HTERT RPE-1 (cell line): ENCODE results near the gene MBNL2.

ENCODE experiments used
- in situ Hi-C: fragments of 300-500 bp; cut with MboI; formaldehyde crosslinking; loops from 4 replicates; pipeline ENCODE4 v1.14.3; 2020; ENCODE audit warnings: low sequenced_read_pairs

The MBNL2 gene

DNA sequence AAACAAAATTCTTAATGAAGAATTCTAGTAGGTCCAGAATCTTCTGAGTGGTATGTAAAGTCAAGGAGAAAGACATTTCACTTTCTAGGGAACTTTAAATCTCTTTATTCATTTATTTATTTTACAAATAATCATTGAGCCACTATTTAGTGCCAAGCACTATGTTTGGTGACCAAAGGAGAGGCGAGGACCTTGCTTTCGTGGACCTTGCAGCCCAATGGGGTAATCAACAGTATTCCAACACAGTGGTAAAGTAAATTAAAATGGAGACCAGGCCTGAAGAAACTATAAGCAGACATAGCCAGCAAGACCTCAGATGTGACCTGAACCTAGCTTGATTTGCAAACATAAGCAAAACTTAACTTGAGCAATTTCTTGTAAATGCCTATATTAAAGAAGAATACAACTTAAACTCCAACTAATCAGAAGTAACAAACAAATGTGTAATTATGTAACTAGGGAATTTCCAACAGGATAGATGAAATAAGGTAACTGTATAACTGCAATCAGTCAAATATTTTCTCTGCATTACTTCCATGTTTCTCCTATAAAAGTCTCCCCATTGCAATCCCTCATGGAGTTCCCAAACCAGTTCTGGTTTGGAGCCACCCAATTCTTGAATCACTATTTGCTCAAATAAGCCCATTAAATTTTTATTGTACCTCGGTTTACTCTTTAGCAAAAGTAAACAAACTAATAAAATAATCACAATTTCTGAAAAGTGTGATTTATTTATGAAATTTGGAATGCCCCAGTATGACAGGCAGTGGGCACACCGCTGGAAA lies 67.6 kb downstream of the MBNL2 start:
- in situ Hi-C loops = no loop called here

DNA sequence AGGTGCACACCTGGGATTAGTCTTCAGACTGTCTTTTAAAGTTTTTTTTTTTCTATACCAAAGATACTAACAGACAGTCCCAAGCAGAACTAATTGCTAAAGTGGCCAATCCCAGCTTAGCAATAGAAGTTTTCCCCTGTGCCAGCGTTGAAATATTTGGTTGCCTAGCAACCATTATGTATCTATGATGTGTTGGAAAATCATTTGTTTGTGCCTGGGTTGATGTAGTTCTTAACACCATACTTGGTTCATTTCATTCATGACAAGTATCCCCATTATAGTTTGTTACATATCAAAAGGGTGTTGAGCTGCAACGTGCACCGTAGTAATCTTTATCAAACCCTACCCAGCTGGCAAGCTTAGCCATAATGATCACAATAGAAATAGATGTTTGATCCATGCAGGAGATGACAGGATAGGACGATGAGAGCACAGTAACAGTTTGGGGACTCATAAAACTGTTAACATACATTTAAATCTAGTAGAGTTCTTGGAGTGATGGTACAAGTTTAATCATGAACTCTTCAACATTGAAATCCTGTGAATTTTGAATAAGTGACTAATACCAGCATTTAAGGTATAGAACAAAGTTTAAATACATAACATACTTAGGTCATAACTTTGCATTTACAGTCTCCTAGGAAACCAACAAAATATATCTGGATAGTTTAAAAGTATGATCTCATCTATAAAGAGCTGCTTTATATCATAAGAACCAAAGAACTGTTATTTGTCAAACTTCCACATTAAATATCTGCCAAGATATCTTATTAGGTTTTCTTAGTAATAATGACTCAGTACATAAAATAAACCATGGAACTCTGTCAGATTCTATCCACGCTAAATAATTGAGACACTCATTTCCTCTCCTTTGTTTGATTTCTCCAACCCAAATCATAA lies 73.4 kb downstream of the MBNL2 start:
- in situ Hi-C loops = no loop called here

DNA sequence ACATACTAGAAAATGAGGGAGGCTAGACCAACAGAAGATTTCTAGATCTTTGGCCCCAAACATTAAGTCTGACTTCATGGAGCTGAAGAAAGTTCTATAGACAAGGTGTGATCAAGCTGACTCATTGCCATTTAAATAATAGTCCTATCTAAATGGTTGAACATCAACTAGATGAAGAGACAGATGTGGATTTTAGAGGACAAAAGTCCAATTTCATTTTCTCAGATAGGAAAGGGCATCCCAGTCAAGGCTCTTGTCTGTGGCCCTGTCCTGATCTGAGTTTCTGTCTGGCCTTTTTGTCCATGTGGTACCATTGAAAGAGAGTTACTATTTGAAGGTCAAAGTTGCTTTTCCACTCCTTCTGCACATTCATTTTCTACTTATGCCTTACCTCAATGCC lies 74.6 kb downstream of the MBNL2 start:
- in situ Hi-C loops = no loop called here

DNA sequence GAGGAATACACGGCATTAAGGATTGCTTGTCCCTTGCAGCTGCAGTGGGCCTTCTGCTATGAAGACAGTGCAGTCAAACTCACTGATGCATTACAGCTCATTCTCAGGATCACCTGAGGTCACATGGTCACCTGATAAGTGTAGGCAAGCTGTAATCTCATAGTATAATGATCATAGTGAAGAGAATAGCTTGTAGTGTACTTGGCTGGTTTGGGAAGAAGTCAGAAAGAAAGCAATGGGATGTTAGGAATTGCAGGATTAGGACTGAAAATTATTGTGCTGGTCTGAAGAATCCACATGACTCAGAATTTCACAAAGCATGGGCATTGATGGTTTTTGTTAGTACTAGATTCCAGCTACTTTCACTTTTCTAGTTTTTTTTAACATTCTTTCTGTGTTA lies 76.7 kb downstream of the MBNL2 start:
- in situ Hi-C loops = no loop called here

DNA sequence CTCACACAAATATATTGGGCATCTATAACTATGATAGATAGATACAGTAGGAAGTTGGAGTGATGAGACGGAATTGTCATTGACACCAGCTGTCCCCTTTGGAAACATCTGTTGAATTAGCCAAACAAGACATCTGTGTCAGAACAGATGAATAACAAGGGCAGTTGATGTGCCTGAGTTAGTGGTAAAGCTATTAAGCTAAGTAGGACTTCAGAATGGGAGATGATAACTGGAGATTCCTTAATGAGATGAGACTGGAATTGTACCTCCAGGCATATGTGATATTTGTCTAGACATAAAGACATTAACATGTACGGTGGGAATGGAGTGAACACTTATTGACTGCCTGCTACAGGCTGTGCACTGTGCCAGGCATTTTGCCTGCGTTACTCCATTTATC lies 78.7 kb downstream of the MBNL2 start:
- in situ Hi-C loops = no loop called here

DNA sequence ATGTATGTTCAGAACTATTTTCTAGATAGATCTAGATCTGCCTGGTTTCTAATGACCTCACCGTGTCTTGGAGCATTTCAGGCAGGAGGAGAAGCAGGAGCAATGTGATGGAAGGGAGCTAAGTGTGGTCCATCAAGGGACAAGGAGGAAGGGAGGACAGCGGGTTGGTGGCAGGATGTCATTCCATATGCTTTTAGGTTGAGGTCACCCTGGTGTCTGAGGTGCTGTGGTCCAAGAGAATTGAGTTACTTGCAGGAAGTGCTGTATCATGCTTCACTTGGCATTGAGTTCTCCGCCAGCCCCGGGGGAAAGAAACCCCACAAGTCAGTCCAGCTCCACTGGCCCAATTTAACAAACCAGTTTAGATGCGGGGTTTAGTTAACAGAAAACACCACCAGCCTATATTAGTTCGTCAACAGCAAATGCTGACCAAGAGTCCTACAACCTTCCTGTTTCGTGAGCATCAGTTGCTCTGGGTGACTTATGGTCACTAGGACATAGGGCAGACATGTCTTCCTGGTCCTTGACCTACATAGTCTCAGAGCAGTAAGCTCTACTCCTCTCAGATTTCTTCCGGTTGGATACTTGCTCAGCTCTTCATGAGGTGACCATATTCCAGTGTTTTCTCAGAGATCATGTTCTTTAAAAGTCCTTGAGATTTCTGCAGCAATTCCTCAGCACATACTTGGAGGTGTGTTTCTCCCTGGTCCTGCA lies 79.4 kb downstream of the MBNL2 start:
- in situ Hi-C loops = no loop called here

DNA sequence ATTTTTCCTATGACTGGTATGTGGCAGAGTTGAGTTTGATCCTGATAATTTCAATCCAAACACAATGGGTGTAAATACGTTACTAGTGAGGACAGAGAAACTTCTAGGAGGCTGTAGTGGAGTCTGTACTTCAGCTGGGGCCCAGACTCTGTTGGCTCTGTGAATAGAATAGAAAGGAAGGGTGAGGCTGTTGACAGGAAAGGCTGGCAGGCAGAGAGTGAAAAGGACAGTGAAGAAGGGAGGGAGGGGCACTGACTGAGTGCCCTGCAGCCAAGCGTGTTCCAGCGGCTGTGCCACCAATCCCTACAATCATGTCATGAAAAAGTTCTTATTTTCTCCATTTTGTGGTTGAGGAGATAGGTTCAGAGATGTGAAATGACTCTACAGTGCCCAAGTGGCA lies 80.5 kb downstream of the MBNL2 start:
- in situ Hi-C loops = no loop called here

DNA sequence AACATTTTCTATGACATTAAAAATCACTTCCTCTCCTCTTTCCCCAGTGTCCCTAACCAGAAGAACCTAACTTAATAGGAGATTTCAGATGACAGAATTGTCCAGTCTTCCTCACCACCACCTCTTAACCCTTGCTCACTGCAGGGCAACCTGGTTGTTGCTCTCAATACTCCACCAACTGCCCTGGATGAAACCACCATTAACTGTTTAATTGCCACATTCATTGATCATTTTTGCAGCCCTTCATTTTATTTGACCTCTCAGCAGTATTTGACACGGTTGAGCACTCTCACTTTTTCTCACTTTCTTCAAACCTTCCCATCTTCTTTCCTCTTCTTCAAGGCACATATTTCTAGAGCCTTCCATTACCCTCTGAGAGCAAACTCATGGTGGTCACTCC lies 84.0 kb downstream of the MBNL2 start:
- in situ Hi-C loops = no loop called here

DNA sequence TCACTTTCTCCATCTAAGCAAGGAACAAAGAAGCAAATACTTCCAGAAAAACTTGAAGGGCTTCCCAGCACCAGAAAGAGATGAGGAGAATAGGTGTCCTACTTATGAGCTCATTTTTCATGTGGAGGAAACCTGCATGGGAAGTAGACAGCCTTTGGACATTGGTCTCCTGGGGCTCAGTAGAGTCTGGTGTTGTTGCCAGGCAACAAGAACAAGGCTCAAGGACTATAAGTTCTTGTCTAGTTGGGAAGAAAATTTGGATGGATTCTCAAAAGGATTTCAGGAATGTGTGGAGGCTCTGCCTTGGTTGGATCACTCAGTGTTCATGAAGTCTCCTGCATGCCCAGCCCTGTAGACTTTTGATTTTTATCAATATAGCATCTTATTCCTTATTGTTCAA lies 84.5 kb downstream of the MBNL2 start:
- in situ Hi-C loops = no loop called here

DNA sequence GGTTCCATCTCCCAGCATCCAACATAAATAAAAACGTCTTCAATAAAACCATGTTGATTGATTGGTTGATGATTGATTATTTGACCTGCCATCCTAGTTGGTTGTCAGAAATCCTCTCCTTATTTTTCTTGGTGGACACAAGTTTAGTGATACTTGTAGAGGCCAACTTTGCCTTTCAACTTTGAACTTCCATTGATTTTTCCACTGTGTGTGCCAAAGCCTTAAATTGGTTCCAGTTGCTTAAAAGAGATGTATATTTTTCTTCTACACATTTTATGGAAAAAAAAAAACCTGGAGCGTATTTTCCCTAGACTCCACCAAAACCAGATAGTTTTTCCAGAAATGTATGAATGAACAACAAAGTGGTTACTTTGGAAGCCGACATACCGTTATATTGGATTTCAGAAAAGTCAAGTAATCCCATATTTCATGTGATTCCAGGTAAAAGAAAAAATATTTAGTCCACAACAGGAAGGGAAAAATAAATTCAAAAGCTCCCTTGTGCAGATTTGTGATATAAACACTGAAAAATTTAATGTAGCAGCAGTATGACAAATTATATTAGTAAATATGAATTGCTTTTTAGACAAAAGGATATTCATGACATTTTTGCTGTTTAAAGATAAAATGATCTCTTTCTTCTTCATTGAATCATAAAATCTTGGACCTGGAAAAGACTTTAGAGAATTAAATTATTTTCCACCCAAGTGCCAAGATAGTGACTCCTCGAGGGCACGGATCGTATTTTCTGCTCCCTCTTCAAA lies 85.2 kb downstream of the MBNL2 start:
- in situ Hi-C loops = no loop called here

DNA sequence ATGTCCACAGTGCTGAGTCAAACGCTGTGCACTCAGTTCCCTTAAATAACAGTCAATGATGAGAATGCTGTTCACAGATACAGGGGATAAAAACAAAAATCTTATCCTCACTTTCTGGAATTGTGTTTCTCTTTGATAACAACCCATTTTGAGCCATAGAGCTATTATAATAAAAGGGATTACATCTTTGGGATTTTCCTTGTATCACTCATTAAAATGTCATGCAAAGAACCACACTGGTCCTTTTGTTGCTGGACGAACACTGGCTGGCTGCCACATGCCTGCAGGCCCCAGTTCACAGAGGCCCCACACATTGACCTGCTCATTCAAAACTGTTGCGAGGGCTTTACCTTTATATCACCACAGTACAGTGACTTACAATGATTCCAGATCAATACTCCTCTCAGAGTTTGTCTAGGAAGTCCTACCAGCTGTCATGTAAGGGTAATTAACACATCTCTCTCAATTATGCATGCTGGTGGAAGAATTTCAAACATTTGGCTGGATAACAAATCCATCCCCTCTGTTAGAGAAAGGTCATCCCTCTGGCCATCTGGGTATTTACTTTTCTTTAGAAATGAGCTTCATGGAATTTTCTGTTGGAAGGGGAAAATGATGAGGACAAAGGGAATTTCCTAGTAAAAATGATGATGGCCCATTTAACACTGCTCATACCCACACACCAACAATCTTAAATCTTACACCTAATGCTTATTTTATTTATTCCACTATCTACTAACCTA lies 85.9 kb downstream of the MBNL2 start:
- in situ Hi-C loops = no loop called here

DNA sequence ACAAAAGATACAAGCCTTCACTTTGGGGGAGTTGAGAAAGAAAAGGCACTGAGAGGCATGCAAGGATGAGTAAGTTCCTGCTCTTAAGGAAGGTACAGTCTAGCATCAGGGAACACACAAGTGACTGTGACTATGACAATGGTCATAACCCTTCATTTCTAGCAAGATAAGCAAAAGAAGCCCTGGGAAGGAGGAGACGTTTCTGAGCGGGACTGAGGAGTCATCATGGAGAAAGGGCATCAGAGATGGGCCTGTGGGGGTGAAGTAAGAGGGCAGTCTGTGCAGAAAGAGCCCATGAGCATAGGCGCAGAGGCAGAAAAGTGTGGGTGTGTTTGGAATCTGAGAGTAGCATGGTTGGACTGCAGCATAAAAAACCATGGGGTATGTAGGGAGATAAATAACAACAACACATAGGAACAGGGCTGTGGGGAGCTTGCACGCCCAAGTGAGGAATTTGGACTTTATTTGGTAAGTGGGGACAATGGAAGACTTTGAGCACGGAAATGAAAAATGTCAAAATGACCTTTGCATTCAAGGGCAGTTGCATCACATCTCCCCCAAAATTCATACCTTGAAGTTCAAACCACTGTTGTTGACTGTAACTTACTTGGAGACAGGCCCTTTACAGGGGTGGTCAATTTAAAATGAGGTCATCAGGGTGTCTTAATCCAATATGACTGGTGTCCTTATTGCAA lies 86.7 kb downstream of the MBNL2 start:
- in situ Hi-C loops = no loop called here

DNA sequence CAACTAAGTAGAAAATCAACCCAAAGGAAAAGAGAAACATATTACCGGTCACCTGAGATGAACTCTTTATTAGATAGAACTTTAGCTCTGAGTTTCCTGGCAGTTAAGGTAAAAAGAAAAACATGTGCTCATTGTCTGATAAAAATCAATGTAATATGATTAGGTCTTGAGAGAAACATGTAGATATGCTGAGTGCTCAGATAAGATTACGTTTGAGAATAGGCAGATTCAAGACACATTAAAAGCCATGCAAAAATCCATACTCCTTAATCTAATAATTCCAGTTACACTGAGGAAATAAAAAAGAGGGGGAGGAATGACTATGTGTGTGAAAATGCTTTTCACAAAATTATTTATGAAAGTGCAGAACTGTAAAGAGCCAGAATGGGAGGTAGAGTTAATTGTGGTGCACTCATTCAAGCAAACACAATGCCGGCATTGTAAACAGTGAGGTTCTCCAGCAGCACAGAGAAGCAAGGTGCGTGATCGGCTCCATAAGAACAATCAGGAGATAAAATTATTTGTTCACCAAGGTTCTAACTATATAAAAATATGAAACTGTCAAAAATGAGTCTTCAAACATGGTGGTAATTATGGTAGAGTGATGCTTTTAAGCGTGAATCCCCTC lies 88.8 kb downstream of the MBNL2 start:
- in situ Hi-C loops = no loop called here

DNA sequence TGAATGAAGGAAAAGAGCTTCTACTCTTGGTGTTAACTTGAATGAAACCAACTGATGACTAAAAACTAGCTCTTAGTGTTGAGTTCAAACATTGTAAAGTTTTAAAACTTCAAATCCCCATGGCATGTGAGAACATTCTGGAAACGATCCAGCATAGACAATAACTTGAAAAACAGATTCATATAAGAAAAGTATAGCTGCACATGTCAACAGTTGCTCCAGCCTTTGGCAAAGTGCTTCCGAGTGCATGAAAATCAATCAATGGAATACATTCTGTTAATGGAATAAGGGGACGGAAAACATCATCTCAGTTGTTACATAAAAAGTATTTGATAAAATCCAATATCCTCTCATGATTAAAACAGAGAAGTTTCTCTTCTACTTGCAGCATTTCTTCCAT lies 89.8 kb downstream of the MBNL2 start:
- in situ Hi-C loops = no loop called here

DNA sequence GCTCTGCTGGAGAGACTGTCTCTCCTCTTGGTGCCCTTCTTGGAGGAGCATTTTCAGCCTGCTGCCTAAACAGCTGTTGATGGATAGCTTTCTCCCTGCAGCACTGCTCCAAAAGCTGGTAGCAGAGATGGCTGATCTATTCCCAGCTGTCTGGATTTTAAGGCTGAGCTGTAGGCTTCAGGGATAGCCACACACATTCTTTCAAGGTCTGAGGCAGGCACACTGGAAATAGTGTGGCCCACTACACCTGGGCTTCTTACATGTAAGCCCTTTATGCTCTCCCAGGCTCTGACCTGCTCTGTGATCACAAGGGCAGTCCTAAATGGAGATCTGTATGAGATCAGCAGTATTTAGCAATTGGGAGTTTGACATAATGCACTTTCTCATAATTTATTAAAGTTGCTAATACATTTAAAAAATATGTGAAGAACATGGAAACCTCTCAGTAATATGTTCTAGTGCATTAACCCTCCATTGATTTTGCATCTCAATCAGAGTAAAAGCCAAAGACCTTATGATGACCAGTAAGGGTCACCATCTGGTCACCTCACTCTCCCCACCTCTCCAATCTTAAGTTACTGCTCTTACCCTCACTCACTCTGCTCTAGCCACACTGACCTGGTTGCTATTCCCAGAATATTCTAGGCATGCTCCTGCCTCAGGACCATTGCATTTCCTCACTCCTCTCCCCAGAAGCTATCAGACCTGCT lies 91.6 kb downstream of the MBNL2 start:
- in situ Hi-C loops = no loop called here

DNA sequence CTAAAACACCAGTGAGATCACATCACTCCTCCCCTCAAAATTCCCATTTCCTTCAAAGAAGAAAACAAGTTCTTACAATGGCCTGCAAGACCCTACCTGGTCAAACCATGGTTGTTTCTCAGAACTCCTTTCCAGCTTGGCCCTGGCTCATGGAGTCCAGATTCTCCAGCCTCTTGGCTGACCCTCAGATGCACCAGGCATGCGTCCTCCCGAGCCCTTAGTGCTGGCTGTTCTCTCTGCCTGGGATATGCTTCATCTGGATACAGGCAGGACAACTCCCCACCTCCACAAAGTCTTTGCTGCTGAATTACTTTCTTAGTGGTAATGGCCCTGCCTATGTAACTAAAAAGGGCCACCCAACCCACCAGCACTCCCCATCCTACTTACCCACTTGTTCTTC lies 94.3 kb downstream of the MBNL2 start:
- in situ Hi-C loops = no loop called here

DNA sequence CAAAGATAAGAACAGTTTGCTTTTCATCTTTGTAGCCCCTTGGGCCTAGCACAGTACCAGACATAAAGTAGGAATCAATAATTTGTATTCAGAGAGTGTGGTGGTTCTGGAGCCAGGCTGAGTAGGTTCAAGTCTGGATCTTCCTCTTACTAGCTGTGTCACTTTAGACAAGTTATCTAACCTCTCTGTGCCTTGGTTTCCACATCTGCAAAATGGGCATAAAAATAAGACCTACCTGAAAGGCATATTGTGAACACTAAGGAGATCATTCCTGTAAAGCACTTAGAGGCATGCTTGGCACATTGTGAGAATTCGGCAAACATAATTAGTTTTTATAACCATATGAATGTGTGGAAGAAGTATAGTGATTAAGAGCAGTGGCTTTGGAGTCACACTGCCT lies 95.8 kb downstream of the MBNL2 start:
- in situ Hi-C loops = no loop called here

DNA sequence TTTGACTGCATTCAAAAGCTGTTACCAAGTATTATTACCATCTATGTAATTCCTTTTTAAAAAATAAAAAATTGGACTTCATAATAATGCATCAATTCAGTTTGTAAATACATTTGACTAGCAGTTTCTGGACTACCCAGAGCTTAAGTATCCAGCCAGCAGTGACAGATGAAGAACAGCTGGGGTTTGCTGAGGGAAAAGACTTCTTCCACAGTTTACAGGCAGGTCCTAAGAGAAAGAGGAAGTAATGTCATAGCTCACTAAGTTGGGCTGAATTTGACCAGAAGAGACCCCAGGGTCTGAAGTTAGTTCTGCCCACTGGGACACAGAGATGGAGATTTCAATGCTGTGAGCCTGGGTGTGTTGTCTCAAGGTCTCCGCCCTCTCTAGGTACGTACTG lies 96.4 kb downstream of the MBNL2 start:
- in situ Hi-C loops = no loop called here
